Lower lobe of right lung (tissue), 2 donors: Measurements from ENCODE around the gene RPGR. TPM values are rescaled to one million over a fixed set of nuclear protein-coding genes. Genes with fewer than 3 reads are reported as not detected.

Experiments
- ATAC-seq, 2 donors: fragments of 200-7000 bp; cut with Tn5 transposase; one replicate each; pipeline ENCODE4 v1.9.1; 2020 to 2022; ENCODE audit warnings: mild to moderate bottlenecking in 2 of 2, moderate library complexity in 2 of 2
- DNase-seq: peaks from one replicate; pipeline ENCODE4 v3.0.0-alpha.2; 2020
- H3K27ac ChIP-seq: fragments of 200-600 bp; one replicate; pipeline ENCODE4 v1.8.0; 2022
- H3K27me3 ChIP-seq: fragments of 200-600 bp; one replicate; pipeline ENCODE4 v1.8.0; 2022; ENCODE audit warnings: low read depth
- H3K36me3 ChIP-seq: fragments of 200-600 bp; one replicate; pipeline ENCODE4 v1.8.0; 2022; ENCODE audit warnings: mild to moderate bottlenecking
- H3K4me1 ChIP-seq: fragments of 200-600 bp; one replicate; pipeline ENCODE4 v1.8.0; 2022
- H3K4me3 ChIP-seq: fragments of 200-600 bp; one replicate; pipeline ENCODE4 v1.8.0; 2022; ENCODE audit warnings: mild to moderate bottlenecking
- H3K9me3 ChIP-seq: fragments of 200-600 bp; one replicate; pipeline ENCODE4 v1.8.0; 2022
- intact Hi-C: fragments of 100-400 bp; cut with DNase I; formaldehyde crosslinking; loops from one replicate; pipeline ENCODE4 v1.11.0; 2022
- total RNA-seq: library from RNA; stranded (reverse); fragmentation: NEBNext Ultra II Directional; extraction: Animal tissue kit (Norgen Biotek cat#: 25700); gene quantifications from one replicate; pipeline ENCODE4 v1.2.1, GENCODE V29; 2021
- TF ChIP-seq, protein P1 (sequence below): fragments of 200-600 bp; IDR thresholded peaks from one replicate; pipeline ENCODE4 v1.8.0; 2022; ENCODE audit warnings: antibody characterized with exemption, mild to moderate bottlenecking
- donor health status: DM: no; HTN: yes; CAD: no; lungs with severe emphysema.

RPGR gene
- total RNA-seq, 1 donor from 2014 or later, result 15.2 TPM

DNA sequence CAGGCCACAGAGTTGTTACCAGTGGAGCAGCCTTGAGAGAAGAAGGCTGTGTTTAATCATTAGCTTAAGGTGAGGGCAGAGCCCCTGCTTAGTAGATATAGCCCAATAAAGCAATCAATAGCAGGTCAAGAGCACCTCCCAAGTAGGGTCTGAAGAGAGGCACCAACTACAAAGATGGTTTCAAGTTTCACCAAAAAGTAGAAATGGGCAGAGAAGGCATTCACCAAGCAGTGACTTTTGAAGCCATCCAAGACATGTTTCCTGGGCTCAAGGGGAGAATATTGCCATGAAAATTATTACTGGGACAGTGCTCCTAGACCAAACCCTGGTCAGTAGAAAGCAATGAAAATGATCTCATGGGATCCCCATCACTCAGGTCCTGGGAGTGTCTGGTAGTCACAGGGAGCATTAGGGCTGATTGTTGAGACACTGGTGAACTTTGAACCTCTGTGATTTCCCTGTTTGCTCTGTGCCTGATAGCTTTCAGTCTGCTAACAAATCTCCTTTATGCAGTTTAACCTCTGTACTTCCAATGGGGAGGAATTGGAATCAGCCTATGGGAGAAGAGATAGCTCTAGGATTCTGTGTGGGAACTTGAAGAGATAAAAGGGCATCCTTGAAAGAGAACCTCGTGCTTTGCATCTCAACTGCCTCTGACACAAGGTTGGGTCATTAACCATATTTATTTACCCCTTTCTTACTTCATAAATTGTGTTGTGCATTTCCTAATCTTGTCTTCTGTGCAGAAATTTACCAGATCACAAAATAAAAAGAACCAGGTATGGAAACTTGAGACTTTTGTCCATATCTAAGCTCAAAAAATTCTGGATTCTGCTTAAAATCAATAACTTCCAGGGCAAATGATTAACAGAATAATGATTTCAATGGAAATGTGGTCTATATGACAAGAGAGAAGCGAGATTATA is 15.8 kb upstream of the RPGR start:
- Histone ChIP-seq H3K9me3 (no peaks in the 10 kb centered on the region), H3K4me3 (no peak overlapping the region), H3K27ac (no peak overlapping the region), H3K27me3 (no peaks in the 10 kb centered on the region), H3K4me1 (no peaks in the 10 kb centered on the region), H3K36me3 (no peaks in the 10 kb centered on the region)
- TF ChIP-seq, protein P1, sequence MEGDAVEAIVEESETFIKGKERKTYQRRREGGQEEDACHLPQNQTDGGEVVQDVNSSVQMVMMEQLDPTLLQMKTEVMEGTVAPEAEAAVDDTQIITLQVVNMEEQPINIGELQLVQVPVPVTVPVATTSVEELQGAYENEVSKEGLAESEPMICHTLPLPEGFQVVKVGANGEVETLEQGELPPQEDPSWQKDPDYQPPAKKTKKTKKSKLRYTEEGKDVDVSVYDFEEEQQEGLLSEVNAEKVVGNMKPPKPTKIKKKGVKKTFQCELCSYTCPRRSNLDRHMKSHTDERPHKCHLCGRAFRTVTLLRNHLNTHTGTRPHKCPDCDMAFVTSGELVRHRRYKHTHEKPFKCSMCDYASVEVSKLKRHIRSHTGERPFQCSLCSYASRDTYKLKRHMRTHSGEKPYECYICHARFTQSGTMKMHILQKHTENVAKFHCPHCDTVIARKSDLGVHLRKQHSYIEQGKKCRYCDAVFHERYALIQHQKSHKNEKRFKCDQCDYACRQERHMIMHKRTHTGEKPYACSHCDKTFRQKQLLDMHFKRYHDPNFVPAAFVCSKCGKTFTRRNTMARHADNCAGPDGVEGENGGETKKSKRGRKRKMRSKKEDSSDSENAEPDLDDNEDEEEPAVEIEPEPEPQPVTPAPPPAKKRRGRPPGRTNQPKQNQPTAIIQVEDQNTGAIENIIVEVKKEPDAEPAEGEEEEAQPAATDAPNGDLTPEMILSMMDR, result no peak
- intact Hi-C loops, result no loop called here
- DNase-seq (no peak), ATAC-seq (no peak)

DNA sequence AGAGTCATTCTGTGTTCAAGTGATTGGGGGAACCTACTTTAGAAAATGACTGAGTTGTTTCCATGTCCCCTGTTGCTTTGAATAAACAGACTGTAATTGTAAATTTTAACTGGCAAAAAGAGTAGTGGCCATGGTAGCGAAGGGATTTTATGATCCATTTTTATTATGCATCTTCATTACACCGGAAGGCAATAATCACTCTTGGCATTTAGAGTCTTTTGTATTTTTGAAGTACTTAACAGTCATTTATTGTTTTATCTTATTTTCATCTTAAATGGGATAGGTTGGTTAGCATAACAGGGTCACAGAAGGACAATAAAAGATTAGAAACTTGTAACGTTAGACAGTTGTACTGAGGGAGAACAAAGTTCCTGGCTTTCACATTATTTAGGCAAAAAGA is 14.1 kb upstream of the RPGR start:
- no peaks in the 10 kb centered on the region for H3K36me3 ChIP-seq
- no peak overlapping the region for H3K4me3 ChIP-seq
- intact Hi-C loops, result no loop called here
- ATAC-seq (no peak), DNase-seq (no peak)
- TF ChIP-seq, protein P1, result no peak
- no peaks in the 10 kb centered on the region for H3K27me3 ChIP-seq
- H3K27ac ChIP-seq, result no peak overlapping the region
- H3K4me1 ChIP-seq, result no peaks in the 10 kb centered on the region
- no peaks in the 10 kb centered on the region for H3K9me3 ChIP-seq

DNA sequence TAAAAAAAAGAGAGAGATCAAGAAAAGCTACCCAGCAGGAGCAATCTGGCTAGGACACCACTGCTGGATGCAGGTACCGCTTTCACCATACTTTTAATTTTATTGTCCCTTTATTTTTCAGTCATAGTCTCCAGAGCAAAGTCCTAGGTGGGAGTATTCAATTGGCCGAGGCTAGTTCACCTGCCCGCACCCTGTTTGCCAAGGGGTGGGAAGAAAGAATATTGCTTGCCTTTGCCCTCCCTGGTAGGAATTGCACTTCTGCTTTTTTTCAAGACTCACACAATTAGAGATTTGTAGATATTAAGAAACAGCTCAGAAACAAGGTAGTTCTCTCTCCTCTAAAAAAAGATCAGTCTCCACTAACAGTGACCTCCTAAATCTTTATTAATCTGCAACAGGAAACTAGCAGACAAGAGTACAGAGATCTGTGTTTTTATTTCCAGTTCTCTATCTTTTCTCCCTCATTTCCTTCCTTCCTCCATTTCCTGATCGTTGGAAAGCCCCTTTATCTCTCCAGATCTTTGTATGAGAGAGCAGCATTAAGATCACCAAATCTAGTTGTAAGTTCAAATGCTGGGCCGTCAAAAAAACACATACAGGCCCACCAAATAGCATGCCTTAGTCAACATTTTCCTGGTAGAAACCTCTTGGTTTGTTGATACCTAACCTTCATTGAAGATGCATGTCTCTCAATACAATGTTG is 9.4 kb upstream of the RPGR start:
- Histone ChIP-seq H3K4me1 (no peaks in the 10 kb centered on the region), H3K4me3 (no peak overlapping the region), H3K36me3 (no peaks in the 10 kb centered on the region), H3K27me3 (no peaks in the 10 kb centered on the region), H3K27ac (no peak overlapping the region), H3K9me3 (no peaks in the 10 kb centered on the region)
- ATAC-seq, result no peak
- TF ChIP-seq, protein P1, result no peak
- intact Hi-C loops, result no loop called here
- DNase-seq, result no peak

DNA sequence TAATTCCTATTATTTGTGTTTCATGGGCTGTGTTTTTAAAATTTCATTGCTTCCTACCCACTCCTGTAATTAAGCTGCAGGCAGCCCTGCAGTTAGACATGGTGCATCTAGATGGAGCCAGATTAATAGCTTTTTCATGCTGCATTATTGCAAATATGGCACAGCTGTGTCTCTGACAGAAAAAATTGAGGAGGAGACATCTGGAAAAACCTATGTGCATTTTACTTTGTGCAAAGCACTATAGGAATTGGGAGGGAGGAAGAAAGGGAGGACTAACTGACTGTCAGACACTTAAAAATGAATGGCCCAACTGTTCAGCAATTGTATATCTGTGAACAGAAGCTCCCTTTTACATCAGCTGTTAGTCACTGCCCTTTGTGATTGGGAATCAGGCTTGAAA is 8.1 kb upstream of the RPGR start:
- no peak for ATAC-seq
- TF ChIP-seq, protein P1, result no peak
- Histone ChIP-seq H3K27ac (no peak overlapping the region), H3K4me3 (no peak overlapping the region), H3K4me1 (no peaks in the 10 kb centered on the region), H3K9me3 (no peaks in the 10 kb centered on the region), H3K36me3 (no peaks in the 10 kb centered on the region), H3K27me3 (no peaks in the 10 kb centered on the region)
- DNase-seq, result no peak
- intact Hi-C loops, result no loop called here

DNA sequence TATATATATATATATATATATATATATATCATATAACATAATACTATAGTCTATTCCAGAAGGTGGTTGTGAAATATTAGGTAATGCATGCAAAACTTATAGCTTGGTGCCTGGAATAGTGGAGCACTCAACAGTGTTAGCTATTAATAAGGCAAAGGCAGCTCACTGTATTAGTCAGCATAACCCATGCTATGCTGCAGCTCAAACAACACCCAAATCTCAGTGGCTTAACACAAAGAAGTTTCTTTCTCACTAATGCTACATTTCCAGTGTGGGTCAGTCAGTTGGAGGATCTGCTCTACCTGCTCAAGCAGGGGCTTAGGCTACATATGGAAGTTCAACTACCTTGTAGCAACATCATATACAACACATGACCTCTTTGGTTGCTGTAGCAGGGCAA is 5.2 kb upstream of the RPGR start:
- no peak overlapping the region for H3K4me3 ChIP-seq
- ATAC-seq (no peak), DNase-seq (no peak)
- no peaks in the 10 kb centered on the region for H3K9me3 ChIP-seq
- H3K4me1 ChIP-seq, result no peaks in the 10 kb centered on the region
- H3K27ac ChIP-seq, result no peak overlapping the region
- intact Hi-C loops, result no loop called here
- TF ChIP-seq, protein P1, result no peak
- H3K36me3 ChIP-seq, result no peaks in the 10 kb centered on the region
- no peaks in the 10 kb centered on the region for H3K27me3 ChIP-seq
